ENCODE results near the gene TEX54. TPM values are rescaled to one million over a fixed set of nuclear protein-coding genes. Genes with fewer than 3 reads are reported as not detected.
"Not testable (repeated sequence)": the region's sequence is repeated elsewhere in the genome, so short reads cannot be mapped to it uniquely, and the experiment has no call there.

Gene TEX54
- not detected for total RNA-seq

DNA sequence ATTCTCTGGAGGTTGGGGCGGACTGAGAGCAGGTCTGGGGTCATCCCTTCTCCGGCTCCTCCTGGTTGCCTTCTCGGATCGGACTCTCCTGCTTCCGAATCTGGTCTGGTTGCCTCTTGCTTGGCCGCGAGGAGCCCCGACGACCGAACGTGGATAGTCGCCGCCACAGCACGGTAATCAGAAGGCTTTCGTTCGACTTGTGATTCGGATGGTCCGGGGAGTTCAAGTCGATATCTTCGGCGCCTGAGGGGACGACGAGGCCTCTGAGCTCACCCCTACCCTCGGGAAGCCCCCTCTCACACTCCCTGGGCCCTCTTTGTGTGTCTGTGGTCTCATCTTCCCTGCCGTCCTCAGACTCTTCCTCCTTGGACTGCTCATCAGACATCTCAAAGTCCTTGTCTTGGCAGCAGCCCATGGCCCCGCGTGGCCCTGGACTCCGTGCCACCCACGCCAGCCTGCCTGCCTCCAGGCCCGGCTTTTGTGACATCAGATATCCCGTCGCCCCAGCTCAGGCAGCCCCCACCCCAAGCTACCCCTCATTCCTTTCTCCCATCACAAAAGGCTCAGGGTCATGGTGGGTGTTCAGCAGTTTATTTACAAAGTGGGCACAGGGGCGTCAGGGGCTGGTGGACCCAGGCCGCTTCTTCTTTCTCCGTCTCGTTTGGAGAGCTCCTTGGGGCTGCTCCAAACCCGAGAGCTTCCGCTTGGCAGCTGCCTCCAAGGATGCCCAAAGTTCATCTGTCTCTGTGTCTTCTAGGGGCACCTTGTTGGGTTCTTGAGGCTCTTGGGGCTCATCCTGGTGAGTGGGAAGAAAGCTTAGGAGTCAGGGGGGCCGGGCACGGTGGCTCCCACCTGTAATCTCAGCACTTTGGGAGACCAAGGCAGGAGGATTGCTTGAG is at the start of gene TEX54:
TEX54 (minus strand) TSS at position 506 of the 899 bp plus-strand sequence.
- DNase-seq (ENCODE audit: low spot score in 2 of 2) = peak in 1 of 2 donors; percentile 40
- FAIRE-seq = no peak

DNA sequence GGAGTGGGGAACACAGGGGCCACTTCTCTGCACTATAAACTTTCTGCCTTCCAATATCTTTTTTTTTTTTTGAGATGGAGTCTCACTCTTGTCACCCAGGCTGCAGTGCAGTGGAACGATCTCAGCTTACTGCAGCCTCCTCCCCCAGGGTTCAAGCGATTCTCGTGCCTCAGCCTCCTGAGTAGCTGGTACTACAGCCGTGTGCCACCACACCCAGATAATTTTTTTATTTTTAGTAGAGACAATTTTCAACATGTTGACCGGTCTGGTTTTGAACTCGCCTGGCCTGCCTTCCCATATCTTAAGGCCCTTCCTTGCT is 49.7 kb upstream of the TEX54 start:
- no peak for FAIRE-seq

DNA sequence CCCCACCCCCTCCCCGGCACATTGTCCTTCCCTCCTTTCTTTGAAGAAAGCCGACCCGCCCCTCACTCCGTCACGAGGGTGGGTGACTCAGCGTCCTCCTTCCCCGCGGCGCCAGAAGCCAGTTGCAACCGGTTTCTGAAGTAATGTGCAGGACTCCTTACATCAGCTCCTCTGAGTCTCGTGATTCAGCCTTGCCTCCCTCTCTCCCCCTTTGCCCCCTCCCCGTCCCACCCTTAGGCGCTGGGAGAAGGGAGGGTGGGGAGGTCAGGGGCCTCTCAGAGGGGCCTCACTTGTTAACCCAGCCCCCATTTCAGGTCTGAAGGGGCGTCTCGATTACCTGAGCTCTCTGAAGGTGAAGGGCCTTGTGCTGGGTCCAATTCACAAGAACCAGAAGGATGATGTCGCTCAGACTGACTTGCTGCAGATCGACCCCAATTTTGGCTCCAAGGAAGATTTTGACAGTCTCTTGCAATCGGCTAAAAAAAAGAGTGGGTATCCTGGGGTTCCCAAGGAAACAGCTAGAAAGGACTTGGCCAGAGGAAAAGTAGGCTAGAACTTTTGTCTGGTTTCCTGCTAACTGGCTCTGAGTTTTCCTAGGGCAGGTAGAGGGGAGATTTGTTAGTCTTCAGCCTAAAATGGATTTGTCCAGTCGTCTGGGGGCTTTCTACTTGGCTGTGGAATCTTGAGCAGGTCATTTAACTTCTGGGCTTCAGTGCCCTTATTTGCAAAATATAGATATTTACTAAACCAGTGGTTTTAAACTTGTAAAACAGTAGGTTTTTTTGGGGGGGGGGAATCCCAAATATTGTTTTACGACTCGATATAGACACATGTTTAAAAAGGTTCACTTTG is 49.2 kb upstream of the TEX54 start:
- FAIRE-seq (no peak), DNase-seq (ENCODE audit: low spot score in 2 of 2) (peak in 1 of 2 donors; percentile 87)

More for the DNA sequence above, 49.7 kb upstream of the TEX54 start:
- DNase-seq (ENCODE audit: low spot score in 2 of 2) = no peak

GRCh38 chr11:62880803-62881578 is 48.4 kb upstream of the TEX54 start, which contains the start of gene SLC3A2:
Gene SLC3A2, plus strand, starts transcription at chr11:62880896. Its CDS starts 128 bp downstream, at chr11:62881024.
- DNase-seq (ENCODE audit: low spot score in 2 of 2) (peak; percentile 75 to 80), FAIRE-seq (no peak)

DNA sequence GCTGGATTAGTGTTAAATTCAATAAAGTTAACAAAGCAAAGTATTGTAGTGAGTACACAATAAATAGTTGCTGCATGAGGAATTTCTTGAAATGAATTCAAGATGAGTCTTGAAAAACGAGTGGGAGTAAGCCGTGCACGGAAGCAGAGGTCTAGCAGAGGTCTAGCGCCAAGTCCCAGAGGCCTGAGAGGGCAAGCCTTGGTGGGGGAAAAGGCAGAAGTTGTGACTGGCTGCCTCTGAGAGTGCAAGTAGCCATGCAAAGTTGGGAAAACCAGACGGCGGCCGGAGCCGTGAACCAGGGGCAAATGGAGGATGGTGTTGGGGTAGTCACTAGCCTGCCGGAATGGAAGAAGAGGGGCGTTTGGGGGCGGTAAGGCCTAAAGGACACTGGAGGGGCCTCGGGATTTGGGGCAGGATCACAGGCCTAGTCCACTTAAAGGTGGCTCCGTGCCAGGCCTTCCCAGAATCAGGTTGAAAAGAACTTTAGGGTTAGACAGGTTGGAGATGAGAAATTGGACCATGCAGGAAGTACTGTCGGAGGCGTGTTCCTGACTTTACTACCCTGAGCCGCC is 47.7 kb upstream of the TEX54 start:
- peak; percentile 37 to 56 for DNase-seq (ENCODE audit: low spot score in 2 of 2)

DNA sequence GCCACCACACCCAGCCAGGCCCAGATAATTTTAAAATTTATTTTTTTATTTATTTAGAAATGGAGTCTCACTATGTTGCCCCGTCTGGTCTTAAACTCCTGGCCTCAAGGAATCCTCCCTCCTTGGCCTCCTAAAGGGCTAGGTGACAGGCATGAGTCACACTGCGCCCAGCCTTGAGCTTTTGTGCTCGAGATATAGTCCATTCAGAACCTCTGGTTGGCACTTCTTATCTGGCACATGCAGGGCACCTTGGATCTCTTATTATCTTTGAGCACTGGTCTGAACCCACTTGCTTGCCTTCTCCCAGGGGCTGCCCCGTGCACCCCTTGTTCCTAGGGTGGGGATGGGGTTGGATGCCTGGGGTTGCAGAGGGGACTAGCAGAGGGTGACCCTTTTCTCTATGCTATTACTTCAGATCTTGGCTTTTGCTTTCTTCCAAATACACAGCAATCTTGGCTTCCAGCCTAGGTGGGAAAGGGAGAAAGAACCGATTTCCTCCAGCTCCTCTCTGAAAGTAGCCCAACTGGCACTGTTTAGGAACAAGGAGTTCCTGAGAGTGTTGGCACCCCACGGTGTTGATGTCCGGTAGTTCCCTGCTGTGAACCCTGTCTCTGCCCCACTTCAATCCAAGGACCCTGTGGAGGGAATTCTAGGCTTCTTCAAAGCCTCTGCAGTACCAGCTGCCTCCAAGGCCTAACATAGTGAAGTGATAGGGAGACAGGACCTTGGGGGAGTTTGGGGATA is 46.8 kb upstream of the TEX54 start:
- DNase-seq (ENCODE audit: low spot score in 2 of 2) (no peak), FAIRE-seq (no peak)

More for the DNA sequence above, 47.7 kb upstream of the TEX54 start:
- no peak for FAIRE-seq

- DNase-seq (ENCODE audit: low spot score in 2 of 2) (no peak), FAIRE-seq (no peak)
These were observed 44.1 kb upstream of the TEX54 start for GRCh38 chr11:62876712-62877111.

- FAIRE-seq = no peak
- no peak for DNase-seq (ENCODE audit: low spot score in 2 of 2)
These were observed 43.2 kb upstream of the TEX54 start for GRCh38 chr11:62875698-62876478.

DNA sequence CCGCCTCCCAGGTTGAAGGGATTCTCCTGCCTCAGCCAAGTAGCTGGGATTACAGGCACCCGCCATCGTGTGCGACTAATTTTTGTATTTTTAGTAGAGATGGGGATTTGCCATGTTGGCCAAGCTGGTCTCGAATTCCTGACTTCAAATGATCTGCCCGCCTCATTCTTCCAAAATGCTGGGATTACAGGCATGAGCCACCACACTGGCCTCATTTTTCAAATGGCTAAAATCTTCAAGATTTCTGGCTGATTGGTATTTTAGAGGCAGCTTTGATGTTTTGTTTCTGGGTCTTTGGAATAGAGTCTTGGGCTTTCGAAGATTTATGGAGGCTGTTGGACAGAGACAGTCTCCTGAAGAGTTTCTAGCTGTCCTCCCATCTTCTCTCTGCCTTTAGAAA is 42.2 kb upstream of the TEX54 start:
- FAIRE-seq (no peak), DNase-seq (ENCODE audit: low spot score in 2 of 2) (no peak)

DNA sequence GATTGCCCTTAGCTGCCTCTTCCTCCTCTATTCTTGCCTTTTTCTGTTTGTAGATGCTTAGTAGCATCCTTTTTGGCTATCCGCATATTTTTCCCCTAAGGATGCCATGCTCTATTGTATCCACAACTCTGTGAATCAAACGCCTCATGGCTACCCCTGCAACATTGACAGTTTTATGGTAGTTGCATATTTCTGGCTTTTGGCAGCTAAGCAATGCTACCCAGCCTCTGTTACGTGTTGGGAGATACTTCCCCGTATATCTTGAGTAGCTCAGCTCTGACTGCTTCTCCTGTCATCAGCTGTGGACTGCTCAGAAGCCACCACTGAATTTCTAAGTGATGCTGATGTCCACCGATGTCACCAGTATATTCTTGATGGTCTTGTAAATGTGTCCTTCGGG is 33.0 kb upstream of the TEX54 start:
- no peak for FAIRE-seq
- DNase-seq (ENCODE audit: low spot score in 2 of 2) = no peak

DNA sequence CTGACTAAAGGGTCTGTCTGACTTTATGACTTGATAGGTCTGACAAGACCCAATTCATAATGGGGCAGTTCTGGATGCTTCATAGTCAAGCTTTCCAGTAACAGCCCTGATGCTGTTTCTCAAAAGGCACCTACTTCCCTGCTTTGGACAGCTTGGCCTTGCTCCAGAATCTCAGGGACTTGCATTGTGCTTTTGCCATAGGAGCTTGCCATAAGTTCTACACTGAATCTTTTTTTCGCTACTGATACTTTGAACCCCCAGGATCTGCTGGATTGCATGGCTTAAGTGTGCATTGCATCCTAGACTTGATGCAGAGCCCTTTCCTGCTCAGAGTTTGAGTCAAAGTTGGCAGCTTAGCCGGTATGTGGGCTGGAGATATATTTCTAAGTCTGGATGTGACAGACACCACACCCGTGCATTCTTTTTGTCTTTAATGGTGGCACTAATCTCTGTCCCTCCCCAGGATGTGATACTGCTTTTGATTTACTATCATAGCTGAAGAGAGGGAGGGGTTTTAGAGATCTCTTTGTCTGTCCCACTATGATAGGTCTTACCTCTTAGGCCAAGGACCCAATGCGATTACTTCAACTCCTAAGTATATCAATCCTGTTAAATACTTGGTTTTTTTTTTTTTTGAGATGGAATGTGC is 31.2 kb upstream of the TEX54 start:
- FAIRE-seq (no peak), DNase-seq (ENCODE audit: low spot score in 2 of 2) (no peak)

- FAIRE-seq; DNase-seq (ENCODE audit: low spot score in 2 of 2): not testable (repeated sequence)
These were observed 29.0 kb upstream of the TEX54 start for GRCh38 chr11:62861564-62862192.

DNA sequence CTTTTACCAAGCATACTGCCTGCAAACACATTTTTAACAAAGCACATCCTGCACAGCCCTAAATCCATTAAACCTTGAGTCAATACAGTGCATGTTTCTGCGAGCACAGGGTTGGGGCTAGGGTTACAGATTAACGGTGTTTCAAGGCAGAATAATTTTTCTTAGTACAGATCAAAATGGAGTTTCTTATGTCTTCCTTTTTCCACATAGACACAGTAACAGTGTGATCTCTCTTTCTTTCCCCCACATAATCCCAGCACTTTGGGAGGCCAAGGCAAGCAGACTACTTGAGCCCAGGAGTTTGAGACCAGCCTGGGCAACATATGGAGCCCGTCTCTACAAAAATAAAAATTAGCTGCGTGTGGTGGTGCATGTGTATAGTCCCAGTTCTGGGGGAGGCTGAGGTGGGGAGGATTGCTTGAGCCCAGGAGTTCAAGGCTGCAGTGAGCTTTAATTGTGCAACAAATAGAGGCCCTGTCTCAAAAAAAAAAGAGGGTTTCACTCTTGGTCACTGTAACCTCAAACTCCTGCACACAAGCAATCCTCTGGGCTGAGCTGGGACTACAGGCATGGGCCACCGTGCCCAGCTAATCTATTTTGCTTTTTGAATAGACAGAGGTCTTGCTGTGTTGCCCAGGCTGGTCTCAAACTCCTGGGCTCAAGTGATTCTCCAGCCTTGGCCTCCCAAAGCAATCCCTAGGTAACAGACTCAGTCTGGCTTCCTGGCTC is 28.4 kb upstream of the TEX54 start:
- DNase-seq (ENCODE audit: low spot score in 2 of 2) = no peak
- no peak for FAIRE-seq

DNA sequence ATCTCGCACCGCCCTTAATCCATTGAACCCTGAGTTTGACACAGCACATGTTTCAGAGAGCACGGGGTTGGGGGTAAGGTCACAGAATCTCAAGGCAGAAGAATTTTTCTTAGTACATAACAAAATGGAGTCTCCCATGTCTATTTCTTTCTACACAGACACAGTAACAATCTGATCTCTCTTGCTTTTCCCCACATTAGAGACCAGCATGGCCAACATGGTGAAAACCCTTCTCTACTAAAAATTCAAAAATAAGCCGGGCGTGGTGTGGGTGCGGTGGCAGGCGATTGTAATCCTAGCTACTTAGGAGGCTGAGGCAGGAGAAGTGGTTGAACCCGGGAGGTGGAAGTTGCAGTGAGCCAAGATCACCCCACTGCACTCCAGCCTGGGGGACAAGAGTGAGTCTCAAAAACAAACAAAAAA is 26.7 kb upstream of the TEX54 start:
- FAIRE-seq; DNase-seq (ENCODE audit: low spot score in 2 of 2): not testable (repeated sequence)

DNA sequence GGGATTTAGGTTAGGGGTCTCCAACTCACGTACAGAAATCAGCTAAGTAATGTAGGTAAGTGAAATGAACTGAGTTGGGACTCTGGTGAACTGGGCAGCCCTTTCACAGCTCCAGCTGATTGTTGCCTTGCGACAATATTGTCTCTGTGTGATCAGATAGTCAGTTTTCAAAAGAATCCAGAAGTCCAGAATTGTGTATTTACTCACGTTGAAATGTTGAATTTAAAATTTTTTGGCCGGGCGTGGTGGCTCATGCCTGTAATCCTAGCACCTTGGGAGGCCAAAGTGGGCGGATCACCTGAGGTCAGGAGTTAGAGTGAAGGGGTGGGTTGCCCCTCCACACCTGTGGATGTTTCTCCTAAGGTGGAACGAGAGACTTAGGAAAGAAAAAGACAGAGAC is 25.6 kb upstream of the TEX54 start:
- DNase-seq (ENCODE audit: low spot score in 2 of 2) = no peak
- FAIRE-seq = no peak

DNA sequence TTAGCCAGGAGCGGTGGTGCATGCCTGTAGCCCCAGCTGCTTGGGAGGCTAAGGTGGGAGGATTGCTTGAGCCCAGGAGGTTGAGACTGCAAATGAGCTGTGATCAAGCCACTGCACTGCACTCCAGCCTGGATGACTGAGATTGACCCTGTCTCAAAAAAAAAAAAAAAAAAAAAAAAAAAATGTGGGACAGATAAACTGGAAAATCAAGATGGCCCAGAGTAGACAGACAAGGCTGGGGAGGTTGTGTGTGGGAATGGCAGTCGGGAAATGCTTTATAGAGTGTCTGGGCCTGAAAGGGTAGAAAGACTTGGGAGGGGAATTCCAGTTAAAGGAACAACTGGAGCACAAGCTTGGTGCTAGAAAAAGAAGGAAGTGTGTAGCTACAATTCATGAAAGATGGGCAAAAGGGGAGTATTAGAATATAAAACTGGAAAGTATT is 24.9 kb upstream of the TEX54 start:
- FAIRE-seq (no peak), DNase-seq (ENCODE audit: low spot score in 2 of 2) (no peak)

DNA sequence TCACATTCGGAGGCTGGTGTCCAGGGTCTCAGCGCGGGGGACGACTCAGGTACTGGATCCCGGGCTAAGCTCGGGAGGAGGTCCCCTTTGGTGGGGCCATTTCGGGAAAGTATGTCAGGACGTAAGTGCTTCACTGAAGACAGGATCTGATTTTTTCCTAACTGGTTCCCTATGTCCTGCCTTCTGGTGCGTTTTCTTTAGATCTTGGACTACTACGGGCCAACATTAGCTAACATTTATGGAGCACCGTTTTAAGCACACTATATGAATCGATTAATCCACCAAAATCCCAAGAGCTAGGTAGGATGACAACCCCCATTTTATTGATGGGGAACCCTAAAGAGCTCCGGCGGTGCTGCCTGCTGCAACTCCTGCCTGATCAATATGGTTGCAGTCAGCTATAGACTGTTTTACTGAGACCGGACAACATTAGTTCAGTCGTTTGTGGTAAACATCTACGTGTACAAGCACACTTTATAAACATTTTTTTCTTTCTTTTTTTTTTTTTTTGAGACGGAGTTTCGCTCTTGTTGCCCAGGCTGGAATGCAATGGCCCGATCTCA is 23.8 kb upstream of the TEX54 start:
- FAIRE-seq (no peak), DNase-seq (ENCODE audit: low spot score in 2 of 2) (no peak)
